Subcutaneous abdominal adipose tissue (tissue), 5 donors: ENCODE measurements around the gene GMPR.

Source experiments
- H3K27ac ChIP-seq: one replicate; pipeline ENCODE4 v1.7.0; 2013; ENCODE audit warnings: low read depth, mild to moderate bottlenecking, inconsistent platforms, low read length, moderate library complexity
- H3K27me3 ChIP-seq, 5 donors: one replicate each; pipeline ENCODE4 v1.7.0; 2013; ENCODE audit warnings: low read length in 5 of 5, inconsistent platforms in 1 of 5; ENCODE audit not compliant: control insufficient read depth in 5 of 5, insufficient read depth in 4 of 5
- H3K36me3 ChIP-seq, 5 donors: one replicate each; pipeline ENCODE4 v1.7.0; 2013; ENCODE audit warnings: low read length in 5 of 5; ENCODE audit not compliant: control insufficient read depth in 5 of 5, insufficient read depth in 5 of 5
- H3K4me1 ChIP-seq, 5 donors: one replicate each; pipeline ENCODE4 v1.7.0; 2013; ENCODE audit warnings: low read length in 5 of 5, mild to moderate bottlenecking in 3 of 5, moderate library complexity in 1 of 5; ENCODE audit not compliant: control insufficient read depth in 5 of 5, insufficient read depth in 5 of 5
- H3K4me3 ChIP-seq, 5 donors: one replicate each; pipeline ENCODE4 v1.7.0; 2013; ENCODE audit warnings: low read length in 5 of 5, low read depth in 1 of 5
- H3K9ac ChIP-seq, 5 donors: one replicate each; pipeline ENCODE4 v1.7.0; 2013; ENCODE audit warnings: low read length in 5 of 5, mild to moderate bottlenecking in 4 of 5, moderate library complexity in 3 of 5
- H3K9me3 ChIP-seq, 5 donors: one replicate each; pipeline ENCODE4 v1.7.0; 2013; ENCODE audit warnings: low read length in 5 of 5; ENCODE audit not compliant: control insufficient read depth in 5 of 5
- donor health status: healthy.
- donor health status: healthy.
- donor health status: healthy.
- donor health status: healthy.
- donor health status: healthy.

The GMPR gene

GRCh38 chr6:16332175-16332542, 93.8 kb downstream of the GMPR start:
- peaks cover 10 to 47% (median 39%) of the 10 kb centered on the region in 5 donors for H3K4me1 ChIP-seq

GRCh38 chr6:16333580-16333979, 95.2 kb downstream of the GMPR start:
- Histone ChIP-seq H3K9me3 (no peaks in the 10 kb centered on the region), H3K4me1 (peaks cover 15 to 61% (median 53%) of the 10 kb centered on the region in 5 donors), H3K9ac (no peak overlapping the region), H3K27me3 (no peaks in the 10 kb centered on the region), H3K4me3 (no peak overlapping the region), H3K27ac (no peak overlapping the region), H3K36me3 (no peaks in the 10 kb centered on the region)

More at GRCh38 chr6:16332175-16332542, 93.8 kb downstream of the GMPR start:
- no peak overlapping the region for H3K27ac ChIP-seq
- no peaks in the 10 kb centered on the region for H3K27me3 ChIP-seq
- no peak overlapping the region for H3K4me3 ChIP-seq
- no peak overlapping the region for H3K9ac ChIP-seq
- H3K36me3 ChIP-seq, result peaks cover 0 to 13% (median 7%) of the 10 kb centered on the region in 5 donors
- H3K9me3 ChIP-seq, result no peaks in the 10 kb centered on the region

GRCh38 chr6:16334671-16335070, 96.3 kb downstream of the GMPR start:
- Histone ChIP-seq H3K36me3 (no peaks in the 10 kb centered on the region), H3K4me1 (peaks cover 22 to 71% (median 62%) of the 10 kb centered on the region in 5 donors), H3K9me3 (no peaks in the 10 kb centered on the region), H3K27ac (peak overlapping the region; percentile 69), H3K4me3 (no peak overlapping the region), H3K27me3 (no peaks in the 10 kb centered on the region), H3K9ac (peak overlapping the region in 1 of 5 donors; percentile 6)

GRCh38 chr6:16335176-16335575, 96.8 kb downstream of the GMPR start:
- no peaks in the 10 kb centered on the region for H3K9me3 ChIP-seq

GRCh38 chr6:16336056-16336818, 97.8 kb downstream of the GMPR start:
- Histone ChIP-seq H3K27me3 (no peaks in the 10 kb centered on the region), H3K4me3 (no peak overlapping the region), H3K9ac (no peak overlapping the region), H3K4me1 (peaks cover 22 to 71% (median 61%) of the 10 kb centered on the region in 5 donors), H3K9me3 (no peaks in the 10 kb centered on the region), H3K27ac (no peak overlapping the region), H3K36me3 (no peaks in the 10 kb centered on the region)

More at GRCh38 chr6:16335176-16335575, 96.8 kb downstream of the GMPR start:
- Histone ChIP-seq H3K36me3 (no peaks in the 10 kb centered on the region), H3K9ac (peak overlapping the region in 1 of 5 donors; percentile 6), H3K27me3 (no peaks in the 10 kb centered on the region), H3K4me1 (peaks cover 22 to 71% (median 62%) of the 10 kb centered on the region in 5 donors), H3K4me3 (no peak overlapping the region), H3K27ac (peak overlapping the region; percentile 69)

GRCh38 chr6:16336911-16337294, 98.5 kb downstream of the GMPR start:
- Histone ChIP-seq H3K36me3 (no peaks in the 10 kb centered on the region), H3K27me3 (no peaks in the 10 kb centered on the region), H3K4me1 (peaks cover 22 to 65% (median 55%) of the 10 kb centered on the region in 5 donors), H3K9ac (no peak overlapping the region), H3K4me3 (no peak overlapping the region), H3K9me3 (no peaks in the 10 kb centered on the region), H3K27ac (no peak overlapping the region)

- H3K9me3 ChIP-seq, result no peaks in the 10 kb centered on the region
- H3K27me3 ChIP-seq, result no peaks in the 10 kb centered on the region
- H3K4me1 ChIP-seq, result peaks cover 22 to 64% (median 51%) of the 10 kb centered on the region in 5 donors
- H3K27ac ChIP-seq, result peak overlapping the region; percentile 60
- H3K4me3 ChIP-seq, result peak overlapping the region in 2 of 5 donors; percentile 11 to 33
- H3K36me3 ChIP-seq, result no peaks in the 10 kb centered on the region
- no peak overlapping the region for H3K9ac ChIP-seq
Measured at GRCh38 chr6:16337295-16337975, 99.0 kb downstream of the GMPR start.

- Histone ChIP-seq H3K9ac (no peak overlapping the region), H3K36me3 (no peaks in the 10 kb centered on the region), H3K27me3 (no peaks in the 10 kb centered on the region), H3K27ac (no peak overlapping the region), H3K4me1 (peaks cover 22 to 58% (median 51%) of the 10 kb centered on the region in 5 donors), H3K9me3 (no peaks in the 10 kb centered on the region), H3K4me3 (peak overlapping the region in 1 of 5 donors; percentile 11)
Measured at GRCh38 chr6:16338577-16339264, 100.3 kb downstream of the GMPR start.

- no peak overlapping the region for H3K27ac ChIP-seq
- no peak overlapping the region for H3K4me3 ChIP-seq
- H3K4me1 ChIP-seq, result peaks cover 22 to 55% (median 50%) of the 10 kb centered on the region in 5 donors
- no peaks in the 10 kb centered on the region for H3K27me3 ChIP-seq
- H3K9ac ChIP-seq, result no peak overlapping the region
- H3K36me3 ChIP-seq, result no peaks in the 10 kb centered on the region
- H3K9me3 ChIP-seq, result no peaks in the 10 kb centered on the region
Measured at GRCh38 chr6:16339265-16339587, 100.8 kb downstream of the GMPR start.

- Histone ChIP-seq H3K27ac (no peak overlapping the region), H3K9me3 (no peaks in the 10 kb centered on the region), H3K4me1 (peaks cover 9 to 30% (median 21%) of the 10 kb centered on the region in 5 donors), H3K9ac (no peak overlapping the region), H3K36me3 (no peaks in the 10 kb centered on the region), H3K27me3 (no peaks in the 10 kb centered on the region), H3K4me3 (no peak overlapping the region)
Measured at GRCh38 chr6:16343593-16343992, 105.2 kb downstream of the GMPR start.
